DMS 273 treated with DMSO at 0.1 percent for 48 hours (cell line): ENCODE data around the gene PLCL2.

ENCODE experiments used
- DNase-seq: peaks from one replicate; lab custom pipeline; 2025; lab: John Stamatoyannopoulos, UW

The PLCL2 gene

GRCh38 chr3:17044855-17045254 is 160.1 kb downstream of the PLCL2 start:
- DNase-seq = no peak

- DNase-seq = no peak
These were observed 160.9 kb downstream of the PLCL2 start for GRCh38 chr3:17045705-17046104.

DNA sequence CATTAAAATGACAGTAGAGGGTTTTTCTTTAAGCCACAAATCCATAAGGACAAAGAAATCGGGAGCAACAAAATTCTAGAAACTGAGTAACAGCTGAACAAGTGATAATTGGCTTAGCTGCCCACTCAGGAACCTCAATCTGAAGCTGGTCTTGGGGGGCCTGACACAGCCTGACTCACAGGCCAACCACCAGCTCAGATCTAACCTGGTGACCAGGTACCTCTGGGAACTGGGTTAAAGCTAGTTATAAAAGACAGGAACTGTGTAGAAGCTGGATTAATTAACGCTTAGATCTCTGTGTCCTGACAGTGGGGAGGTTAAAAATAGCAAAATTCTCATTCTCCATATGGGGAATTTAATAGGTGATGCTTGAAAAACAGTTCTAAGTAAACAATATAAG is 161.9 kb downstream of the PLCL2 start:
- DNase-seq = no peak

DNA sequence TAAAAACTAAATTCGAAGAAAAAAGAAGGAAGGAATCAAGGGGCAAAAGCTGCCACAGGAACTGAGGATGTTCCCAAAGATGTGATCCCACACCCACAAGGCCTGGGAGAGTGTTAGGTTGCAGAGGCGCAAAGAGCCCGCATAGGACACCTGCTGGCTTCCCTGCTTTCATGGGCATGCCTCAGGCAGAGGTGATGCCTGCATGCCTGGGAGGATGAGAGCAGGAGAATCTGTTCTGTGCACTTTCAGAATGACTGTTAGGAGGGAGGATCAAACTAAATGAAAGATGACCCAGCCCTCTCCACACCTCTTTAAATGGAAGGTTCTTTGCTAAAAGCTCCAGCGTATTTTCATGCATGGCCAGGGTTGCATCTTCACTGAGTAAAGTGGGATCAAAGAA is 162.4 kb downstream of the PLCL2 start:
- no peak for DNase-seq

DNA sequence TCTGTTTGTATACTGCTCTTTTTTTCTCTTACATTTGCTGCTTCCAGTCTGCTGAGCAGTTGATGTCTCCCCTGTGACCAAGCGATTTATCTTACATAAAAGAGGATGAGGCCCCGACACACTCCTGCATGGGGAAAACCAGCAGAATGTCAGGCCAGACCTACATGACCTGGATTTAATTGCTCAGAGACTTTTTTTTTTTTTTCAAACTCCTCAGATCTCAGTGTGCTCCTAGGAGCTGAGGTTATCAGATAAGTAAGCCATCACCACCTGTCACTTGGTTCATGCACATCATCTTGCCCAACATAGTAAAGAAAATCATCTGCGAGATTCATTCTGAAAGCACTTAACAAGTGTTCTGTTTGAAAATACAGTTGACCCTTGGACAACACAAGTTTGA is 163.1 kb downstream of the PLCL2 start:
- DNase-seq = no peak

GRCh38 chr3:17050071-17050470 is 165.3 kb downstream of the PLCL2 start:
- no peak for DNase-seq

DNA sequence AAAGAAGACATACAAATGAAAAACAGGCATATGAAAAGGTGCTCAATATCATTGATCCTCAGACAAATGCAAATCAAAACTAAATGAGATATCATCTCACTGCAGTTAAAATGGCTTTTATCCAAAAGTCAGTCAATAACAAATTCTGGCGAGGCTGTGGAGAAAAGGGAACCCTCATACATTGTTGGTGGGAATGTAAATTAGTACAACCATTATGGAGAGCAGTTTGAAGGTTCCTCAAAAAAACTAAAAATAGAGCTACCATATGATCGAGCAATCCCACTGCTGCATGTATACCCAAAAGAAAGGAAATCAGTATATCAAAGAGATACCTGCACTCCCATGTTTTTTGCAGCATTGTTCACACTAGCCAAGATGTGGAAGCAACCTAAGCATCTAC is 165.8 kb downstream of the PLCL2 start:
- no peak for DNase-seq

- DNase-seq = no peak
These were observed 167.6 kb downstream of the PLCL2 start for GRCh38 chr3:17052363-17052762.

DNA sequence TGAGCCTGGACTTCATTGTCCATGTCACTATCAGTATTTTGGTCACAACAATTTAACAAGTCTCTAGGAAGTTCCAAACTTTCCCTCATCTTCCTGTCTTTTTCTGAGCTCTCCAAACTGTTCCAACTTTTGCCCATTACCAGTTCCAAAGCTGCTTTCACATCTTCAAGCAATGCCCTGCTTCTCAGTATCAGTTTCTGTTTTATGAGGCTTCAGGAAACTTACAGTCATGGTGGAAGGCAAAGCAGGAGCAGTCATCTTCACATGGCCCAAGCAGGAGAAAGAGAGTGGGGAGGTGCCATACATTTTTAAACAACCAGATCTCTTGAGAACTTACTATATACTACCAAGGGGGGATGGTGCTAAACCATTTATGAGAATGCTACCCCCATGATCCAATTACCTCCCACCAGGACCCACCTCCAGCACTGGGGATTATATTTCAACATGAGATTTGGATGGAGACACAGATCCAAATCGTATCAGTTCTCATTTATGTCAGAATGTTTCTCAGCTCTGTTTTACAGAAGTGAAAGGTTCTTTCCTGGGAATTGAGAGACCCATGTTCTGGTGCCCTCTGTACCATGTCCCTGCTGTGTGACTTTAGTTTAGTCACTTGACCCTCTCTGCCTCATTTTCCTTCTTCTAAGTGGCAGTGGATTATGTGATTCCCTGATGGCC is 169.7 kb downstream of the PLCL2 start:
- DNase-seq = no peak

DNA sequence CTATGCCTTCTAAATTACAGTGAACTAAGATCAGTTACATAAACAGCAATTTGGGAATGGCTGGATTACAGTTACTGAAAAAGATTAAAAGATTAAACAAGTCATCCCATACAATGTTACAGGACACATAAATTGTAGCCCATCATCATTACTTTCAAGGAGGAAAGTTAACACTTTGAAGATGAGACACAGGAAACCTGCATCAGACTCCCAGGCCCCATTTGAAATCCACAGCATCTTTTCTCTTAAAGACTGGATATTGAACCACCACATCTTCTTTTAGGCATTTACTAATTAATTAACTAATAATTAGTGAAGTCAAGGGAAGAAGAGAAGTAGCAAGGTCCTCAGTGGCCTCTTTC is 170.2 kb downstream of the PLCL2 start:
- no peak for DNase-seq

GRCh38 chr3:17055374-17056276 is 170.9 kb downstream of the PLCL2 start:
- DNase-seq = no peak

DNA sequence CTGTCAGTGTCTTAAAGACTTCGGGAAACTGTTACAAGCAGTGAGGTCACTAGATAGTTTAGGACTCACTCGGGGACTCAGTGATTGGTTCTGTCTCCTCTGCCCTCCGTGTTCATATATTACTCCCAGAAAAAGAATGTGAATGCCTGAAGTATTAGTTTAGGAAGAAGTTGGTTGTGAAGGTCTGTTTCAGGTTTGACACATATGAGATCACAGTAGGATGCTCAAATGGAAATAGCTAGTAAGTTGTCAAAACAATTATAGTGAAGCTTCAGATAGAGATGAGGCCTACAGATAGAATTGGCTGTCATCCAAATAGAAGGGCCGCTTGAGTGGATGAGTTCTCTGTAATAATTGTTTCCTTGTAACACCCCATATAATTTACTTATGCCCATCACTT is 172.6 kb downstream of the PLCL2 start:
- no peak for DNase-seq

DNA sequence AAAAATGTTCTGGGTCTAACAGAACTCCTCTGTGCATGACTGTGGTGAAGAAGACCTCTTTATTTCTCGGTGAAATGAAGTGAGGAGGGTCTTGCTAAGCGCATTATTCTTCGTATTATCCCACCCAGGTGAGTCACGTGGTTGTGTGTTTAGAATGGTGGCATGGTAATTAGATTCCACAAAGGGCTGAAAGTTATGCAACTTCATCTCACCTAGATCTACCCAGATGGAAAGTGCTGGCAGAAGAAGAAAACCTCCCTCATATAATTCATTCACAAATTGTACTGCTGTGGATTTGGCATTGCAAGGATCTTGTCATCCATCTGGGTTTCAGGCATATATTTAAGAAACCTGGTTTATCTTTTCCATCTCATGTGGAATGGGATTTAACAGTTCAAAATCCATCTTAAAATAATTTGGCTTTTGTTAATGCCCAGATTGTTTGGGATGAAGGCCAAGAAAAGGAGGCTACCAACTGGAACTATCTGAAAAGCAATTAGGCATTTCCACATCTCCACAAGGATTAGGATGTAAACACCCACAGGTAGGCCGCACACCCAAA is 175.3 kb downstream of the PLCL2 start:
- DNase-seq = no peak

DNA sequence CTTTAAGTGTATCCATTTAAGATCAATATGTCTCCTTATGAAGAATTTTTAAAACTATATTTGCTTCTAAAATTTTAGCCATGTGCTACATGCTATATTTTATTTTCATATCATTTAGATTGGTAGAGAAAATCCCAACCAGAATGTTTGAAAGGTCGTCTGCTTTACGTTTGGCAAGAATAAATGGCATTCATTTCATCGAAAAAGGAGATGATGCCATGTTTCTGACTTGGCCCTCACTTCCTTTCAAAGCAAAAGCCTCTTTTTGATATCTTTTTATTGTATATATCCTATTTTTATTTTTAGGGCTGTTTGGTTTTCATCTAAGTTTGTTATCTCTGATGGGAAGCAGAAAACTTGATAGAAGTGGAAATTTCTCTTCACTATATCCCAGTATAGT is 176.2 kb downstream of the PLCL2 start:
- DNase-seq = no peak

GRCh38 chr3:17062736-17063135 is 178.0 kb downstream of the PLCL2 start:
- DNase-seq = no peak

GRCh38 chr3:17063596-17063995 is 178.8 kb downstream of the PLCL2 start:
- DNase-seq = no peak

GRCh38 chr3:17065315-17065714 is 180.6 kb downstream of the PLCL2 start:
- no peak for DNase-seq

GRCh38 chr3:17065881-17066280 is 181.1 kb downstream of the PLCL2 start:
- DNase-seq = no peak

DNA sequence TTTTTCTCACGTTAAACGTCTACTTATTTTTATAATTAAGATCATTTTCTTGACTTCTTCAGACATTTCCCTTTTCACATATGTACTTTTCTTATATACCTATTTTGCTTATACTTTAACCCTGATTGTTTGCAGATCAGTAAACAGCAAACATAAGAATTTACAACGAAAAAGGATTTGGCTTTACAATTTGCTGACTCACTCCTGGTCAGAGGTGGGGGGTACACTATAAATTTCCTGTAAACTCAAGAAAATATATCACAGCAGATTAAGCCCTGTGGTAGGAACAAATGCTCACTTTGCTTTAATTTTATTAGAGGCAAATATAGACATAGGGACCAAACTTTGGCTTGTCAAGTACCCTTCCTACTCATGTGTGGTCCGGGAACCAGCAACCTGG is 185.0 kb downstream of the PLCL2 start:
- DNase-seq = no peak

- peak; percentile 89 for DNase-seq
These were observed 185.6 kb downstream of the PLCL2 start for GRCh38 chr3:17070161-17070959.

DNA sequence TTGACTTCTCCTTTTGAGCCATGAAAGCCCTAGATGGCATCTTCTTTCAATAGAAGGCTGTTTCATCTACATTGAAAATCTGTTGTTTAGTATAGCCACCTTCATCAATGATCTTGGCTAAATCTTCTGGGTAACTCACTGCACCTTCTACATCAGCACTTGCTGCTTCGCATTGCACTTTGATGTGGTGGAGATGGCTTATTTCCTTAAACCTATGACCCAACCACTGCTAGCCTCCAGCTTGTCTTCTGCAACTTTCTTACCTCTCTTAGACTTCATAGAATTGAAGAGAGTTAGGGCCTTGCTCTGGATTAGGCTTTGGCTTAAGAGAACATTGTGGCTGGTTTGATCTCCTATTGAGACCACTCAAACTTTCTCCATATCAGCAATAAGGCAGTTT is 189.8 kb downstream of the PLCL2 start:
- no peak for DNase-seq

- no peak for DNase-seq
These were observed 190.6 kb downstream of the PLCL2 start for GRCh38 chr3:17075358-17075757.
